ENCODE results near the gene SORCS2. TPM values are rescaled to one million over a fixed set of nuclear protein-coding genes. Genes with fewer than 3 reads are reported as not detected.
A peak's percentile ranks its signal among the peaks of the same experiment; 100 is the strongest.

The SORCS2 gene
- total RNA-seq, 6 experiments from 2014 or later = 0.18 to 6.2 (median 3.1) TPM

- TF ChIP-seq, protein P1, sequence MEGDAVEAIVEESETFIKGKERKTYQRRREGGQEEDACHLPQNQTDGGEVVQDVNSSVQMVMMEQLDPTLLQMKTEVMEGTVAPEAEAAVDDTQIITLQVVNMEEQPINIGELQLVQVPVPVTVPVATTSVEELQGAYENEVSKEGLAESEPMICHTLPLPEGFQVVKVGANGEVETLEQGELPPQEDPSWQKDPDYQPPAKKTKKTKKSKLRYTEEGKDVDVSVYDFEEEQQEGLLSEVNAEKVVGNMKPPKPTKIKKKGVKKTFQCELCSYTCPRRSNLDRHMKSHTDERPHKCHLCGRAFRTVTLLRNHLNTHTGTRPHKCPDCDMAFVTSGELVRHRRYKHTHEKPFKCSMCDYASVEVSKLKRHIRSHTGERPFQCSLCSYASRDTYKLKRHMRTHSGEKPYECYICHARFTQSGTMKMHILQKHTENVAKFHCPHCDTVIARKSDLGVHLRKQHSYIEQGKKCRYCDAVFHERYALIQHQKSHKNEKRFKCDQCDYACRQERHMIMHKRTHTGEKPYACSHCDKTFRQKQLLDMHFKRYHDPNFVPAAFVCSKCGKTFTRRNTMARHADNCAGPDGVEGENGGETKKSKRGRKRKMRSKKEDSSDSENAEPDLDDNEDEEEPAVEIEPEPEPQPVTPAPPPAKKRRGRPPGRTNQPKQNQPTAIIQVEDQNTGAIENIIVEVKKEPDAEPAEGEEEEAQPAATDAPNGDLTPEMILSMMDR (IDR thresholded peaks at IDR 0.05) = no peak
- TF ChIP-seq POLR2A (IDR thresholded peaks at IDR 0.05) = no peak
- intact Hi-C loops (cut with DNase I) = no loop called here
- no peaks in the 10 kb centered on the region for H3K9me3 ChIP-seq
- H3K36me3 ChIP-seq = no peaks in the 10 kb centered on the region
- 63% methylated on average over 7 of the region's 22 CpGs for WGBS (ENCODE audit: insufficient coverage, low coverage, low lambda C conversion rate, missing lambda C conversion rate)
- no peaks in the 10 kb centered on the region for H3K27me3 ChIP-seq
- H3K4me1 ChIP-seq = no peaks in the 10 kb centered on the region
- peak in 1 of 3 donors; percentile 22 for DNase-seq
- peak in 2 of 4 donors; percentile 14 to 26 for ATAC-seq
- H3K27ac ChIP-seq = no peak overlapping the region
- no peak overlapping the region for H3K4me3 ChIP-seq
Measured at GRCh38 chr4:7757501-7758471, 565.4 kb downstream of the SORCS2 start.

- intact Hi-C loops (cut with DNase I) = no loop called here
- no peak for TF ChIP-seq POLR2A (IDR thresholded peaks at IDR 0.05)
- 71% methylated on average over 11 of the region's 11 CpGs for WGBS (ENCODE audit: insufficient coverage, low coverage, low lambda C conversion rate, missing lambda C conversion rate)
Measured at GRCh38 chr4:7758476-7758875, 566.1 kb downstream of the SORCS2 start.

DNA sequence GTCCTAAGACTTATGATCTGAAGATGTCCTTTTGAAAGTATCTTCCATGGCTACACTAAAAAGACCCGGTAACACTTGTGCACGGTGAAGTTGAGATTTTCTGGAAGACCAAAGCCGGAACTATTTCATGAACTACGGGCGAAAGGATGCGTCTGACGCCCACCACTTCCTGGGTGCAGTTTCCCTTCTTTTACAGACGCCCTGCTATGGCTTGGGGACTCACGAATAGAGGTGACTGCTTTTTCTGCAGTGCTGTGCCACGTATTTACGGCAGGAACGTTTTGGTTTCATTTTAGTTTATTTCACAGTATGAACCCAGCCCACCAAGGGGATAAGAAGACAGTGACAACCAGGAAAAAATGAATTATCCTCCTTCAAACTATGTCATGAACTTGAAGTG lies 566.9 kb downstream of the SORCS2 start:
- TF ChIP-seq, protein P1 (IDR thresholded peaks at IDR 0.05) = no peak
- no peak for TF ChIP-seq POLR2A (IDR thresholded peaks at IDR 0.05)
- intact Hi-C loops (cut with DNase I) = no loop called here
- 60% methylated on average over 12 of the region's 12 CpGs for WGBS (ENCODE audit: insufficient coverage, low coverage, low lambda C conversion rate, missing lambda C conversion rate)
- Histone ChIP-seq H3K27me3 (no peaks in the 10 kb centered on the region), H3K9me3 (no peaks in the 10 kb centered on the region), H3K36me3 (no peaks in the 10 kb centered on the region), H3K4me1 (no peaks in the 10 kb centered on the region), H3K27ac (no peak overlapping the region), H3K4me3 (no peak overlapping the region)
- ATAC-seq = no peak
- DNase-seq = no peak

More at GRCh38 chr4:7758476-7758875, 566.1 kb downstream of the SORCS2 start:
- no peaks in the 10 kb centered on the region for H3K27me3 ChIP-seq
- DNase-seq (peak in 1 of 3 donors; percentile 2), ATAC-seq (no peak)
- no peaks in the 10 kb centered on the region for H3K36me3 ChIP-seq
- no peaks in the 10 kb centered on the region for H3K9me3 ChIP-seq
- H3K4me1 ChIP-seq = no peaks in the 10 kb centered on the region
- H3K4me3 ChIP-seq = no peak overlapping the region
- H3K27ac ChIP-seq = no peak overlapping the region

- H3K27ac ChIP-seq = no peak overlapping the region
Measured at GRCh38 chr4:7759635-7760034, 567.3 kb downstream of the SORCS2 start.

More at GRCh38 chr4:7759635-7760034, 567.3 kb downstream of the SORCS2 start:
- Histone ChIP-seq H3K9me3 (no peaks in the 10 kb centered on the region), H3K27me3 (no peaks in the 10 kb centered on the region), H3K36me3 (no peaks in the 10 kb centered on the region), H3K4me3 (no peak overlapping the region), H3K4me1 (no peaks in the 10 kb centered on the region)
- TF ChIP-seq, protein P1 (IDR thresholded peaks at IDR 0.05) = no peak
- no peak for TF ChIP-seq POLR2A (IDR thresholded peaks at IDR 0.05)
- DNase-seq = peak in 1 of 3 donors; percentile 14
- intact Hi-C loops (cut with DNase I) = no loop called here
- ATAC-seq = no peak
- 71% methylated on average over 1 of the region's 7 CpGs for WGBS (ENCODE audit: insufficient coverage, low coverage, low lambda C conversion rate, missing lambda C conversion rate)

All from right lobe of liver (tissue), 6 donors.